GM20431 (cell line): ENCODE results near the gene CYYR1.

Source experiments
- in situ Hi-C: fragments of 300-500 bp; cut with MseI, MboI; formaldehyde crosslinking; loops from one replicate; pipeline ENCODE4 v1.15.0; 2020; ENCODE audit warnings: low sequenced_read_pairs; ENCODE audit not compliant: unreplicated experiment

Gene CYYR1

DNA sequence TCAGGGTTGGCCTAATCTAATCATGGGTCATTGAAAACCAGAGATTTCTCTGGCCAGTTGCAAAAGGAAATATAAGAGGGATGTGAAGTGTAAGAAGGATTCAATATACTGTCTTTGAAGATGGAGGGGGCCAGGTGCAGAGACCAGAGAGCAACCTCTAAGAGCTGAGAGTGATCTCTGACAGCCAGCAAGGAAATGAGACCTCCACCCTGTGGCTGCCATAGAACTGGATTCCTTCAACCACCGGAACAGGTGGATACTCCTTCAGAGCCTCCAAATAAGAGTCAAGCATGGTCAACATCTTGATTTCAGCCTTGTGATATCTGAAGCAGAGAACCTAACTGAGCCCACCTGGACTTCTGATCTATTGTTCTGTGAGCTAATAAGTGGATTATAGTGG is 128.4 kb downstream of the CYYR1 start:
- in situ Hi-C loops: no loop called here

DNA sequence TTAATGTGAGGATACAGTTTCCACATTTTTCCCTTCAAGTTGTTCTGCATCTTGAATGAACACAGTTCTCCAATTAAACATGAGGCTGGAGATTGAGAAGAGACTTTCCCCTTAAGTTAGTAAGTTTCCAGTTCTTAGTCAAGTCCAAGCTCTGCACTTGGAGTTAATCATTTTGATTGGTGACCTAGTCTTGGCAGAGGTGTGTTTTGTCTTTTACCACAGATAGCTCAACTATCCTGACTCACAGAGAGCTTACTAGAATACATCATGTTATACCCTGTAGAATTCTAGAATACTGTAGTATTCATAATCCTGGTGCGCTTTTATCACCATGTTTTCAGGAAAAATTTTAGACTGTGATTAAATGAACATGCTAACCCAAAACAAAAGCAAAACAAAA is 129.2 kb downstream of the CYYR1 start:
- in situ Hi-C loops: no loop called here

DNA sequence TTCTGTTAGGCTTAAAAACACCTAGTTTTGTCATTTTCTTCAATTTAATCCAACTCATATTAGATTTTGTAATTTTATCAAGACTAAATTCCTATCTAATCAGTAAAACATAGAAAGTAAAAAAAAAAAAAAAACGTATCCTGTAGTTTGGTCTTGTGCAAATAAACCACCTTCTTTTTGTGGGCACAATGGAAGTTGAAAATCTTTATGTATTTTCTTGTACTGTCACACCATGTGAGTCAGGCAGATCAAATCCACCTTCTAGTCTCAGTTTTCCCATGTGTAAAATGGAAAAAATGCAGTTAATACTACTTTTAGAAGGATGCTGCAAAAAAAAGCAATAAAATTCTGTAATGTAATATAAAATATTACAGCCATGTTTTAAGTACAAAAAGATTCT is 129.8 kb downstream of the CYYR1 start:
- in situ Hi-C loops: no loop called here

DNA sequence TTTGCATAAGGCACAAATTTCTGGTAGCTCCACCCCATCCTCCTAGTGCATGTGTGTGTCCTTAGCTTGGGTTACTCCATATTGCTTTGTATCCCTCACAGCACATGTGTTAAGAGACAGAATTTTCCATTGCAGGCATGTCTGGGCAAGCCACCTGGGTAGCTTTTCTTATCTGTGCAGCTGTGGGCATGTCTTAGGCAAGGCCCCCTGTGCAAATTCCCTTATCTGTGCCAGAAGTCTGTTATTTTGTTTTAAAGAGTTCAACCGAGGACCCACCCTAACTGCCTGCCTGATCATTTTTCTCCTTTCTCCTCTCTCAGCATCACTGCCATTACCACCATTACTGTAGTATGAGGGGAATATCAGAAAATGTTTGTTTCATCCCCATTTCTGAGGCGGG is 131.9 kb downstream of the CYYR1 start:
- in situ Hi-C loops: no loop called here

DNA sequence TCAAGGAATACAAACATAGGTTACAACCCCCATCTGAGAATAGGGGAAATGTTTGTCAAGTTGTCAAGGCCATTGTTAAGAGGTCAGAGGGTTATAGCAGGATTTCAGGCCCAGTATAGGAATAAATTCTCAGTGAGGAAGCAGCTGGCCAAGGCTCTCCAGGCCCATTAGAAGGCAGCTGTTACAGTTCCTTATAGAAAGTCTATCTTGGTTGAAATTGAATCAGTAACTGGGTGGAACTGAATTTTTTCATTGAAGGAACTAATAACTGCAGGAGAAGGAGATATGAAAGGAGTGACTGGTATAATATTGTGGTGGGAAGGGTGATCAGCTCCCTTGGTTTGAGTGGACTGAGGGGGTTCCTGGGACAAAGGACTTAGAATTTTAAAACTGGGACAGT is 134.1 kb downstream of the CYYR1 start:
- in situ Hi-C loops: no loop called here

DNA sequence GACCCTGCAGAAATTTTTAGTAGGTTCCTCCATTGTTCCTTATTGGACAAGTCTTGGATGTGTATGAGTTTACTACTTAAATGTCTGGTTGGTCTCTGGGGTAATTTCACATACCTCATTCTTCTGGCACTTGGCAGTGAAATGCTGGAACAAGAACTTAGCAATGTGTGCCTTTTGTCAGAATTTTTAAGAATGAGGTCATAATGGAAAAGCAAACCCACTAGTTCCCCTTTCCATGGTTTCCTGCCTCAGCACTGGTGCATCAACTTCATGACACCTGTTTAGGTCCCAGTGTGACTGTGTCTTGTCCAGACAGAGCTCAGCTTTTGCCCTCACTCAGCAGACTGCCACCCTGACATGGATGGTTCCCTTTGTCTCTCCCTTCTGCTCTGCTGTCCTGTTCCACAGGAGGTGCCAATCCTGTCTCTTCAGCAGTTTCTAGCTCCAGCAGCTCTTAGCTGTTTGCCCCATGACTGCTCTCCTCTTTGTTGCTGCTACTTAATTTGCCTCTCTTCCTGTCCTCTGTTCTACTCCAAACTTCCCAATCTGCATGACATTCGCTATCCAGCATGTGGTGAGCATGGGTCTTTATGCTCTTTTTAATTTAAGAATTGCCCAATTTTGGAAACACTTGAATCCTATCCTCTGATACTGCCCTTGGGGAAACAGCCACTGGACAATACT is 135.6 kb downstream of the CYYR1 start:
- in situ Hi-C loops: no loop called here

DNA sequence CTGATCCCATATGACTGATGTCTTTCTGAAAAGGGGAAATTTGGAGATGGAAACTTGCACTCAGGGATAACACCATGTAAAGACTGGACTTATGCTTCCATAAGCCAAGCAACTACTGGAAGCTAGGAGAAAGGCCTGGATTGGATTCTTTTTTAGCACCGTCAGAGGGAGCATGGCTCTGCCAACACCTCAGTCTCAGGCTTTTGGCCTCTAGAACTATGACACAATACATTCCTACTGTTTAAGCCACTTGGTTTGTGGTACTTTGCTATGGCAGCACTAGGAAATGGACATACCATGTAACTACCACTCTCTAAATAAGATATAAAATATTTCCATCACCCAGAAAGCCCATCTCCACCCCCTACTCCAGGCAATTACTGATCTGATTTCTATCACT is 139.7 kb downstream of the CYYR1 start:
- in situ Hi-C loops: no loop called here

DNA sequence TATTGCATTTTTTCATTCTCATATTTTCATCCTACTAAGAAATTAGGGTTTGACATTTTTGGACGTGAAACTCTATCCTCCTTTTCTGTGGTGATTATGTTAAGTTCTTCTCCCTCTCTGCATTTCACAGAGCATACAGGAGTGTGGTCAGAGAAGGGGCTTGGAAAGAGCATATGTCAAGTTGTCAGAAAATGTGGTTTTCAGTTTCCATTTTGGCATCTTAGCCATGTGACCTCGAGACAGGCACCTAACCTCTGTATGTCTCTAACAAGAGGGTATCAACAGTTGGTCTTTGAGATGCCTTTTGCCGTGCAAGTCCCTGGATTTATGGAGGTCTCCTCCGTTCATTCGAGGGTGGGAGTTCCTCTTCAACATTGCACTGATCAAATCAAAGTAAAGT is 140.7 kb downstream of the CYYR1 start:
- in situ Hi-C loops: no loop called here

DNA sequence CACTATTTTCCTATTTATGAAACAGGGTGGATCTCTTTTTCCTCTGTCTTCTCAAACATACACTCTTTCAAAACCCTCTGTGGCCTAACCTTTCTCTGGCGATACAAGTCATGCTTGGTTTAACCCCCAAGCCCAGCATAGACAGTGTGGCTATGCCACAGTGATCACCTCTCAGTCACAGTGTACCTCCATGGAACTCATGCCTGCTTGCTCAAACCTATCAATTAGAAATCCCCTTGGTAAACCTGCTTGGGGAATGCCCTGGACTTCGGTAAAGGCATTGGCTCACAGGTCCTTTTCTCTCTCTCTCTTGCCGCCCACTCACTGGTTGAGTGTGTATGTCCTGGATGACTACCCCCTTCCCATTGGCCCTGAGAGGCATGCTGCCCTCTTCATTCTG is 147.5 kb downstream of the CYYR1 start:
- in situ Hi-C loops: no loop called here

DNA sequence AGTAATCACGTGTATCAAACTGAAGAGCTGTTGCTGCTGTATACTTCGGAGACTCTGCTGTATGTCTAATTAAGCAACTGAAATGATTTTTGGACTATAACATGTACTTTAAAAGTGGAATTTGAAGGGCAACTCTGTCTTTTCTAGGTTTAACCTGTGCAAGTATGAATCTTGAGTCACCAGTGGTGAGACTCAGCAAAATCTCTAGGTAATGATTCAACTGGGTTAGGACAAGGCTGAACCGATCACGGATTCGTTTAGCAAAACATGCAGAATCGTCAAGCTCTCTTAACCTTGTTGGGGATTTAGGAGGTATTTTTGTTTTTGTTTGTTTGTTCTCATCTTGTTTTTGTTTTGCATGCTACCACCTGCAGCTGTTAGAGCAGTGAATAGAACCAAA is 149.6 kb downstream of the CYYR1 start:
- in situ Hi-C loops: no loop called here

DNA sequence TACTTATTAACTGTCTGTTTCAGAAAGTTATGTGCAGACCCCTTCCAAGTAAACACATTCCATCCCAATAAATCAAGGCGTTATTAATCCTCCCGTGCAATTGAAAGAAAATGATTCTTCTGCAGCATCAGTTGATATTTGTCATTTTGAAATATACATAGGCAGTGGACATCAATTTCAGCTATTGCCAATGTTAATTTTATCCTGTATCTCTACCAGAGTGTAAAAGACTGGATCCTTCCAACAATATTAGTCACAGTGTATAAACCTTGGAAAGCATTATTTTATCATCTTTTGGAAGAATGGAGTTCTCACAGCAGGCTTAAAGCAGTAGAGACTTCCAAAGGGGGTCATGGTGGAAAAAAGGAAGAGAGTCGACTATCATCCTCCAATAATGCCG is 150.4 kb downstream of the CYYR1 start:
- in situ Hi-C loops: no loop called here

DNA sequence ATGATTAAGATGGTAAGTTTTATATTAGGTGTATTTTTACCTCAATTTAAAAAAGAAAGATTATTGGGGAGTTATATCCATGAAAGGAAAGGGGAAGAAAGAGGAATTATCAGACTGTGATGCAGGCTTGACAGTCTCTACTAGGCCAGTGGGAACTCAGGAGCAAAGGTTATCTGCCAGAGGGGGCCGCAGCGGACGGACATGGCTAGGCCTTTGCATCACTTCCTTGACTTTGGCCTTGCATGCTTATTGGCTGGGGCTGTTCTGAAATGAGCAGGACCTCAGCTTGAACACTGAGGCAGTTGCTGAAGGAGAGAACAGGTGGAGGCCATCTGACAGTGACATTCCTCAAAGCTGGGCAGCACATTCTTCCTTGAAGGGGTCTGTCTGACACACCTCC is 150.9 kb downstream of the CYYR1 start:
- in situ Hi-C loops: no loop called here

DNA sequence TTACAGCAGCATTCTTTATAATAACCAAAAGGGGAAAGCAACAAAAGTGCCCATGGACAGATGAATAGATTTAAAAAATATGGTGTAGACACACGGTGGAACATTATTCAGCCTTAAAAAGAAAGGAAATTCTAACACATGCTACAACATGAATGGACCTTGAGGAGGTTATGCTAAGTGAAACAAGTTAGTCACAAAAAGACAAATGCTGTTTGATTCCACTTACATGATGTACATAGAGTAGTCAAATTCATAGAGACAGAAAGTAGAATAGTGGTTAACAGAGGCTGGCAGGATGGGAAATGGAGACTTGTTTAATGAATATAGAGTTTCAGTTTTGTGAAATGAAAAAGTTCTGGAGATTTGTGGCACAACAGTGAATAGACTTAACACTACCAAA is 151.4 kb downstream of the CYYR1 start:
- in situ Hi-C loops: no loop called here
